Stimulated activated CD4-positive, alpha-beta T cell treated with anti-CD3 and anti-CD28 coated beads, TNF-alpha, amount 100 ng/mL, for 24 hours (primary cell): ENCODE measurements around the gene TFRC.
"Not testable (repeated sequence)": the region's sequence is repeated elsewhere in the genome, so short reads cannot be mapped to it uniquely, and the experiment has no call there.

ENCODE experiments used
- DNase-seq, 3 experiments: peaks; one replicate each; pipeline ENCODE4 v3.0.0-alpha.2; 2020; ENCODE audit warnings: low read depth in 3 of 3

Gene TFRC

GRCh38 chr3:196081834-196082618 is at the start of gene TFRC:
Gene TFRC, minus strand, starts transcription at chr3:196082090. Its CDS starts 4,991 bp downstream, at chr3:196077099.
- DNase-seq: peak; percentile 91 to 97 (median 93)

DNA sequence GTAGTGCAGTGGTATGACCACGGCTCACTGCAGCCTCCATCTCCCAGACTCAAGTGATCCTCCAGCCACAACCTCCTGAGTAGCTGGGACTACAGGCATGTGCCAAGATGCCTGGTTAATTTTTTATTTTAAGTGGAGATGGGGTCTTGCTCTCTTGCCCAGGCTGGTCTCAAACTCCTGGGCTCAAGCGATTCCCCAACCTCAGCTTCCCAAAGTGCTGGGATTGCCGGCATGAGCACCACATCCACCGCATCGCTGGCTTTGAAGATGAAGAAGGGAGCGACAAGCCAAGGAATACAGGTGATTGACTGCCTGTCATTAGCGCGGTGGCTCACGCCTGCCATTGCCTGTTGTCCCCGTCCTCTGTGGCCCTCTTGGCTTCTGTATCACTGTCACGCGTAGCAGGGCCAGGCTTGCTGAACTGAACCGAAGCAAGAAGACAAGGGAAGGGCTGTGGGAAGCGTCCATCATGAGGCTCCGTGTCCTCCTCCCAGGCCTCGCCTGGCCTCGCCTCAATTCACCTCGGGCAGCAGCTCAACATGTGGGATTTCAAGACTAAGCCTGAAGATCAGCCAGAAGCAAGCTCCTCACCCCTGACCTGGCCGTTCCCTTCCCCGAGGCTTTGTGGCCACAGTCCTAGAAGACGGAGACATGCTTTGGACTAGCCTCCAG is 46.4 kb upstream of the TFRC start:
- DNase-seq: no peak

DNA sequence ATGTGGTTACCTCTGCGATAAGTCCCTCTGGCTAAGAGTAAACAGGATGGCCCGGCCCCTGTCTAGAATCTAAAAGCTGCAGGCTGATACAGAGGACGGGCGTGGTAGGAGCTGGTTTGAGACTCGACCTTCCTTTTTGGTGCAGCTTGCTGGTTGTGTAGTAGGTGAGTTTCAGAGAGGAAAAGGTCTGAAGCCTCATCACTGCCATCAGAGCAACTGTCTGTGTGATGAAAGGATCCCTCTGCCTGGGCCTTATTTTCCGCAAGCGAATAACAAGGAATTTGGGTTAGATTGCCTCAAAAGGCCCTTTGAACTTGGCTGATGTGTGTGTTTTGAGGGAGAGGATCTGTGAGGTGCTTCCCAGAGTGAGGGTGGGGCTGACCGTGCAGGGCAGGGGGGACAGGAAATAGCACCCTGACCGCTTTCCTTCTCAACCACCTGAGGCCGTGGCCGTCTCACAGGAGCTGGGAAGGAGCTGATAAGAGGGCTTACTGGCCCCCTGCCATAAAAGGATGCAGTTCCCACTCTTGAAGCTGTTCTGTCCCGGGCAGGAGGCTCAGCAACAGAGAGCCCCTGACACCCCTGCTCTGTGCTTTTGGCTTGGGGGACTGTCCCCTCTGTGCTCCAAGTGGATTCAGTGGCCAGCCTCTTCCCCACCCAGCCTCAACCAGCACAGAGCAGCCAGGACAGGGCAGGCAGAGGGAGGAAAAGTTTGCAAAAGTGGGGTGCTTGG is 45.6 kb upstream of the TFRC start:
- DNase-seq: no peak

GRCh38 chr3:196124608-196125007 is 42.7 kb upstream of the TFRC start:
- no peak for DNase-seq

GRCh38 chr3:196122688-196123046 is 40.8 kb upstream of the TFRC start:
- DNase-seq: no peak

DNA sequence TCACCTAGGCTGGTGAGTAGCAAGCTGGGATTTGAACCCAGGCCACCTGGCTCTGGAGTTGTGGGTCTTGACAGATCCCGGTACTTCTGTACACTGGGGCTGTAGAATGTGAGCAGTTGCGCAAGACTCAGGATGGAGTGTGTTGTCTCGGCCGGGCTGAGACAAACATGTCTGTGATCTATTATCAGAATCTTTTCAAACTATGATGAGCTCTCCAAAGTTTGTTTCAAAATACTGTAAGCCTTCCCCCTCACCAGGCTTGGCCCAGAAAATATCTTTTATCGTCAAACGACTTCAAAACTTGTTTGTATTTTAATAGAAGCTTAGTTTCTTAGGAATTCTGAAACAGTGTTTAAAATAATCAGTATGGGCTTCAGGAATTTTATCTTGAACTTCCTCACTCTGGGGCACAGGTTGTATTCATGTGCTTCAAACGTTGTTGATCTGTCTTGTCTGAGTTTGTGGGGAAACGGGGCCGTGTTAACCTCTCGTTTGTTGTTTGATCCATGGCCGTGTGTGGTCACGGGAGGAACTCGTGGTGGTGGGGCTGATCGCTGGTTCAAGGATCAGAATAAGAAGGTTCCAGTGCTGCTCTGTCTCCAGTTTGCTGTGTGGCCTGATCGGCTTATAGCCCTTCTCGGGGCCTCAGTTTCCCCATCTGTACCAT is 40.3 kb upstream of the TFRC start:
- no peak for DNase-seq

GRCh38 chr3:196121066-196121465 is 39.2 kb upstream of the TFRC start:
- no peak for DNase-seq

GRCh38 chr3:196120291-196120951 is 38.5 kb upstream of the TFRC start:
- DNase-seq: no peak

DNA sequence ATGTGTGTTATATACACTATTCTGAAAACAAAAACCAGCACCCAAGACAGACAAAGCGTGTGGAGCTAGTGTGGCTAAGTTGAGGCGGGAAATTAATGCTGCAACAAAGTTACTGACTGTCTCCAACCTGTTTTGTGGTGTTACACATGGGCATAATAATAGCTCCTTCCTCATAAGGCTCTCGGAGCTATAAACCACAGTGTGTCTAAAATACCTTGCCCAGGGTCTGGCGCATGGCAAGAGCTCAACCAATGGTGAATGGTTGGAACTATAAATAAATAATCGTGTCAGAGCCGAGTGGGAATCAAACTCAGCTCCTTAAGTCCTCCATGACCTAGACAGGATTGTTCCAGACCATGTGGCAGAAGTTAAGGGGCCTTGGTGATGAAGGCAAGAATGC is 35.9 kb upstream of the TFRC start:
- no peak for DNase-seq

GRCh38 chr3:196115678-196116083 is 33.8 kb upstream of the TFRC start:
- DNase-seq: no peak

GRCh38 chr3:196111939-196112386 is 30.1 kb upstream of the TFRC start:
- DNase-seq: no peak

GRCh38 chr3:196108075-196108743 is 26.3 kb upstream of the TFRC start:
- no peak for DNase-seq

- not testable (repeated sequence) for DNase-seq
Observed at GRCh38 chr3:196104707-196105106, 22.8 kb upstream of the TFRC start.

DNA sequence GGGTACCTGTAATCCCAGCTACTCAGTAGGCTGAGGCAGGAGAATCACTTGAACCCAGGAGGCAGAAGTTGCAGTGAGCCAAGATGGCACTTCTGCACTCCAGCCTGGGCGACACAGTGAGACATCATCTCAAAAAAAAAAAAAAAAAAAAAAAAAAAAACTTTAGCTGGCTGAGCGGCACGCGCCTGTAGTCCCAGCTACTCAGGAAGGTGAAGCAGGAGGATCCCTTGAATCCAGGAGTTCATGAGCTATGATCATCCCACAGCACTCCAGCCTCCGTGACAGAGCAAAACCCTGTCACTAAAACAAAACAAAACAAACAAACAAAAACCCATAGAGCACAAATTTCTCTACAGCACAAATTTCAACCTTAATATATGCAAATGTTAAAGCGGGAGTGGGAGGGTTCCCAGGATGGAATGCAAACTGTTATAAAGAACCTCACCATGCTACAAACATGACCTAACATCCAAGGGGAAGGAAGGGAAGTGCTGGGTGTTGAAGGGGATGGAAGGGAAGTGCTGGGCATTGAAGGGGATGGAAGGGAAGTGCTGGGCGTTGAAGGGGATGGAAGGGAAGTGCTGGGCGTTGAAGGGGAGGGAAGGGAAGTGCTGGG is 16.6 kb upstream of the TFRC start:
- not testable (repeated sequence) for DNase-seq

GRCh38 chr3:196097373-196098154 is 15.7 kb upstream of the TFRC start:
- no peak for DNase-seq

- no peak for DNase-seq
Observed at GRCh38 chr3:196096382-196096953, 14.6 kb upstream of the TFRC start.

- DNase-seq: no peak
Observed at GRCh38 chr3:196093317-196094111, 11.6 kb upstream of the TFRC start.

- DNase-seq: no peak
Observed at GRCh38 chr3:196087906-196088305, 6.0 kb upstream of the TFRC start.

DNA sequence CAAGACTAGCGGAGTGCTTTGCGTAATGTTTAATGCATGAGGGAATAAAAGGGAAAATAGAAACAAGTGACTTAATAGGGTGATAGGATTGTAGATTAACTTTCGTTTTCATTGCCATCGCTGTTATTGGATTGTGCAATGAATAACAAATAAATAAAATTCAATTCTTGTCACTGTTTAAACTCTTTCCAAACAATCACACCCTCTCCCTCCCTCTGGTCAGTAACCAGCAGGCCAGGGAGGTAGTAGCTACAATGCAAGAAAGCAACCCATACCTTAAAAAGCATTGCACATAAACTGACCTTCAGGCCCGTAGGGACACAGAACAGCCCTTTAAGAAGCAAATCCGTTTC is 705 bp upstream of the TFRC start:
- no peak for DNase-seq
